Peyer's patch (tissue), 4 donors: ENCODE data around the gene DHX32. TPM values are rescaled to one million over a fixed set of nuclear protein-coding genes. Genes with fewer than 3 reads are reported as not detected.

ENCODE experiments used
- DNase-seq, 3 donors: peaks; one replicate each; pipeline ENCODE4 v3.0.0-alpha.2; 2017 to 2019
- H3K27ac ChIP-seq, 4 donors: fragments of 200-600 bp; sonication (generic); one replicate each; pipeline ENCODE4 v1.5.1; 2016 to 2019
- H3K27me3 ChIP-seq, 2 donors: fragments of 200-600 bp; sonication (generic); one replicate each; pipeline ENCODE4 v1.5.1; 2019
- H3K36me3 ChIP-seq, 3 donors: fragments of 200-600 bp; sonication (generic); one replicate each; pipeline ENCODE4 v1.5.1; 2016 to 2019
- H3K4me1 ChIP-seq, 4 donors: fragments of 200-600 bp; sonication (generic); one replicate each; pipeline ENCODE4 v1.5.1; 2016 to 2019
- H3K4me3 ChIP-seq, 4 donors: fragments of 200-600 bp; sonication (generic); 1 replicate in 3 of 4; 2 replicates in 1 of 4; pipeline ENCODE4 v1.5.1; 2016 to 2019; ENCODE audit warnings: mild to moderate bottlenecking in 1 of 4
- H3K9me3 ChIP-seq, 4 donors: fragments of 200-600 bp; sonication (generic); one replicate each; pipeline ENCODE4 v1.5.1; 2016 to 2019; ENCODE audit warnings: mild to moderate bottlenecking in 1 of 4
- POLR2A ChIP-seq, 2 donors: fragments of 450-650 bp; IDR thresholded peaks; one replicate each; pipeline ENCODE4 v1.5.1; 2017; ENCODE audit warnings: antibody characterized with exemption in 2 of 2, mild to moderate bottlenecking in 2 of 2, moderate library complexity in 2 of 2
- total RNA-seq, 4 donors: library from RNA; depleted of rRNA; stranded (reverse); fragments of >200 nt; gene quantifications; one replicate each; pipeline ENCODE4 v1.1.0, GENCODE V29; 2016
- TF ChIP-seq, protein P1 (sequence below), 6 experiments: fragments of 450-650 bp in 4 of 6; fragments of 200-600 bp in 2 of 6; sonication (generic) in 1 of 6; IDR thresholded peaks; one replicate each; pipeline ENCODE4 v1.5.1; 2017 to 2019; ENCODE audit warnings: antibody characterized with exemption in 6 of 6, mild to moderate bottlenecking in 3 of 6, moderate library complexity in 1 of 6

The DHX32 gene
- total RNA-seq, 4 donors from 2014 or later: 23.9 to 36.3 (median 28.0) TPM

GRCh38 chr10:125808047-125808446, 73.0 kb downstream of the DHX32 start:
- Histone ChIP-seq H3K9me3 (no peaks in the 10 kb centered on the region), H3K4me3 (no peak overlapping the region), H3K27ac (no peak overlapping the region), H3K4me1 (no peaks in the 10 kb centered on the region), H3K27me3 (no peaks in the 10 kb centered on the region), H3K36me3 (peaks cover 0 to 58% (median 0%) of the 10 kb centered on the region in 3 donors)
- no peak for DNase-seq
- TF ChIP-seq, protein P1, sequence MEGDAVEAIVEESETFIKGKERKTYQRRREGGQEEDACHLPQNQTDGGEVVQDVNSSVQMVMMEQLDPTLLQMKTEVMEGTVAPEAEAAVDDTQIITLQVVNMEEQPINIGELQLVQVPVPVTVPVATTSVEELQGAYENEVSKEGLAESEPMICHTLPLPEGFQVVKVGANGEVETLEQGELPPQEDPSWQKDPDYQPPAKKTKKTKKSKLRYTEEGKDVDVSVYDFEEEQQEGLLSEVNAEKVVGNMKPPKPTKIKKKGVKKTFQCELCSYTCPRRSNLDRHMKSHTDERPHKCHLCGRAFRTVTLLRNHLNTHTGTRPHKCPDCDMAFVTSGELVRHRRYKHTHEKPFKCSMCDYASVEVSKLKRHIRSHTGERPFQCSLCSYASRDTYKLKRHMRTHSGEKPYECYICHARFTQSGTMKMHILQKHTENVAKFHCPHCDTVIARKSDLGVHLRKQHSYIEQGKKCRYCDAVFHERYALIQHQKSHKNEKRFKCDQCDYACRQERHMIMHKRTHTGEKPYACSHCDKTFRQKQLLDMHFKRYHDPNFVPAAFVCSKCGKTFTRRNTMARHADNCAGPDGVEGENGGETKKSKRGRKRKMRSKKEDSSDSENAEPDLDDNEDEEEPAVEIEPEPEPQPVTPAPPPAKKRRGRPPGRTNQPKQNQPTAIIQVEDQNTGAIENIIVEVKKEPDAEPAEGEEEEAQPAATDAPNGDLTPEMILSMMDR (IDR thresholded peaks at IDR 0.05): no peak
- no peak for TF ChIP-seq POLR2A (IDR thresholded peaks at IDR 0.05)

- Histone ChIP-seq H3K27ac (no peak overlapping the region), H3K9me3 (no peaks in the 10 kb centered on the region), H3K4me3 (no peak overlapping the region), H3K4me1 (no peaks in the 10 kb centered on the region), H3K36me3 (peaks cover 0 to 57% (median 0%) of the 10 kb centered on the region in 3 donors), H3K27me3 (no peaks in the 10 kb centered on the region)
- TF ChIP-seq, protein P1 (IDR thresholded peaks at IDR 0.05): no peak
- TF ChIP-seq POLR2A (IDR thresholded peaks at IDR 0.05): no peak
- DNase-seq: no peak
These were observed 78.4 kb downstream of the DHX32 start for GRCh38 chr10:125802739-125803138.

DNA sequence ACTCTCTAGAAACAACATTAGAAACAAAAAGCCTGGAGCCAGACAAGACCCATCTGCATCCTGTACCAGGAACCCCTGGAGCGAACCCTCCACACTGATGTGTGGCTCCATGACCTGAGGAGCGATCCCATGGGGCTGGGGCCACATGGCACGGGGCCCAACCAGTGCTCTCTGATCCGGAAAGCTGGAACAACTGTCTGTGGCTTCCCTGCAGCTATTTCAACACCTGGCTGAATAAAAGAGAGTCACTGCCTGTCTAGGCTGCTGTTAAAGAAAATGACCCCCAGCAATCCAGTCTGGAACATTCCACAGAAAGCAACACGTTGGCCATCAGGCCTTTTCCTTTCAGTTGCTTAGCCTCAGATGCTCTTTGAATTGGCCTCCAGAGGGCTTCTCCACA, 79.0 kb downstream of the DHX32 start:
- H3K27ac ChIP-seq: no peak overlapping the region
- no peaks in the 10 kb centered on the region for H3K27me3 ChIP-seq
- H3K4me1 ChIP-seq: no peaks in the 10 kb centered on the region
- no peak for DNase-seq
- no peaks in the 10 kb centered on the region for H3K9me3 ChIP-seq
- H3K36me3 ChIP-seq: peaks cover 0 to 53% (median 0%) of the 10 kb centered on the region in 3 donors
- no peak for TF ChIP-seq POLR2A (IDR thresholded peaks at IDR 0.05)
- TF ChIP-seq, protein P1 (IDR thresholded peaks at IDR 0.05): no peak
- H3K4me3 ChIP-seq: no peak overlapping the region

DNA sequence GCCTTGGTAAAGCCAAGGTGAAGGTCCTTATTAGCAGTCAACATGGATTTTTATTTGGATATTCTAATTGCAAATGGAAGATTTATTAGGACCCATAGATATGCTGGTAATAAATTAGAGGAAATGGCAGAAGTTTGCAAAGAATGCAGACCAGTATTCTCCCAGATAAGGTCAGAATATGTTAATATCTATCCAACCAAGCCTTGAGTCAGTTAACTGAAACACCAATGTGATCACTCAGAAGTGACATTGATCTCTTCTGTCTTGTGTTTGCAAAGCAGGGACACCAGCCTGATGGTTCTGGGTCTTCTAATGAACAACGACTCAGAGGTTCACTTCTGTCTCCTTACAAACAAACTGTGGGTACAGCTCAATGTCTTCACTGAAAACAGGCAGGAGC, 79.5 kb downstream of the DHX32 start:
- peaks cover 0 to 49% (median 0%) of the 10 kb centered on the region in 3 donors for H3K36me3 ChIP-seq

DNA sequence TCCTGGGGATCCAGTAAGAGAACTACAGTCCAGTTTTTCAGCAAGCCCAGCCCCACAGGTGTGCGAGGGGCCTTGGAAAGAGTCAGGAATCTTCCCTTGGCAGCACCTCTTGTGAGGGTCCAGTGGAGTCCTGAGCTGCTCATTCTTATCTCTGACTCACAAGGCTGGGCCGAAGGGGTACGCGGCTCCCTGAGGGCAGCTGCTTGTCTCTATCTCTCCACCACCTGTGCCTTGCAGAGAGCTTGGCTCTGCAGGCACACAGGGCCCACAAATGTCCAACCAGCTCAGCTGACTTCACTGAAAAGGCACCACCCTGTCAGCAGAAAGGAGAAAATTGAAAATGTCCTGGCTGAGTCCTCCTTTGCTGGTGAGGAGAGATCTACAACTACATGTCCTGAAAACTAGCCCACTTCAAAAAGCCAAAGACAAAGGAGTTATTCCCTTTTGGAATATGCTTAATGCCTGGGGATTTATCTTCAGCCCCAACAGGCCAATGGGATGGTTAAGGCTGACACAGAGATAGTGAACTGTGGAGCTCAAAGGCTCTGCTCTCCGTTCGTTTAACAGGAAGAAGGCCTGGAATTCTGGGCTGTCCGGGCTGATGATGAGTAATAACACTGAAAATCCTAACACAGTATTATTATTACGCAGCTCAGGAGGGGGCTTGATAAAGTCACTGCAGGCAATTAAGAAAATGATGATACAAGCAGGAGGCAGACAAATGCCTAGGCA, 81.5 kb downstream of the DHX32 start:
- DNase-seq: no peak
- Histone ChIP-seq H3K36me3 (peaks cover 0 to 43% (median 0%) of the 10 kb centered on the region in 3 donors), H3K4me3 (no peak overlapping the region)

More for the DNA sequence above, 79.5 kb downstream of the DHX32 start:
- Histone ChIP-seq H3K4me3 (no peak overlapping the region), H3K27me3 (no peaks in the 10 kb centered on the region), H3K4me1 (no peaks in the 10 kb centered on the region), H3K27ac (no peak overlapping the region), H3K9me3 (no peaks in the 10 kb centered on the region)
- TF ChIP-seq, protein P1 (IDR thresholded peaks at IDR 0.05): no peak
- no peak for TF ChIP-seq POLR2A (IDR thresholded peaks at IDR 0.05)
- DNase-seq: no peak

GRCh38 chr10:125797994-125798662, 83.0 kb downstream of the DHX32 start:
- Histone ChIP-seq H3K27me3 (no peaks in the 10 kb centered on the region), H3K4me3 (no peak overlapping the region), H3K27ac (no peak overlapping the region), H3K36me3 (peaks cover 0 to 47% (median 0%) of the 10 kb centered on the region in 3 donors), H3K9me3 (no peaks in the 10 kb centered on the region), H3K4me1 (no peaks in the 10 kb centered on the region)
- DNase-seq: no peak
- TF ChIP-seq, protein P1 (IDR thresholded peaks at IDR 0.05): no peak
- TF ChIP-seq POLR2A (IDR thresholded peaks at IDR 0.05): no peak

More for the DNA sequence above, 81.5 kb downstream of the DHX32 start:
- TF ChIP-seq POLR2A (IDR thresholded peaks at IDR 0.05): no peak
- no peaks in the 10 kb centered on the region for H3K27me3 ChIP-seq
- H3K27ac ChIP-seq: no peak overlapping the region
- no peaks in the 10 kb centered on the region for H3K9me3 ChIP-seq
- H3K4me1 ChIP-seq: no peaks in the 10 kb centered on the region
